ENCODE data around the gene BTNL9. TPM values are rescaled to one million over a fixed set of nuclear protein-coding genes. Genes with fewer than 3 reads are reported as not detected.
"Not testable (repeated sequence)": the region's sequence is repeated elsewhere in the genome, so short reads cannot be mapped to it uniquely, and the experiment has no call there.

The BTNL9 gene
- total and polyA plus RNA-seq, 3 donors from 2014 or later = 8.9 to 28.4 (median 19.0) TPM

- DNase-seq = no peak
- no peak overlapping the region for H3K27ac ChIP-seq
Observed at GRCh38 chr5:181043285-181044092, 3.4 kb downstream of the BTNL9 start.

GRCh38 chr5:181044093-181044599 lies 4.1 kb downstream of the BTNL9 start:
- Histone ChIP-seq H3K27ac (no peak overlapping the region), H3K4me3 (no peak overlapping the region), H3K27me3 (no peaks in the 10 kb centered on the region), H3K4me1 (no peaks in the 10 kb centered on the region), H3K36me3 (ENCODE audit: low read depth, missing control alignments) (no peaks in the 10 kb centered on the region), H3K9me3 (no peaks in the 10 kb centered on the region)
- intact Hi-C loops (cut with DNase I; ENCODE audit: low total_unique reads) = no loop called here
- DNase-seq = no peak
- WGBS, 2 donors = 74 to 91% methylated on average over 10 of the region's 10 CpGs
- no peak for TF ChIP-seq CTCF (IDR thresholded peaks at IDR 0.05)
- TF ChIP-seq POLR2A (IDR thresholded peaks at IDR 0.05) = no peak

More at GRCh38 chr5:181043285-181044092, 3.4 kb downstream of the BTNL9 start:
- no peaks in the 10 kb centered on the region for H3K9me3 ChIP-seq
- no peaks in the 10 kb centered on the region for H3K27me3 ChIP-seq
- 80% methylated on average over 9 to 12 of the region's 12 CpGs for WGBS, 2 donors
- H3K4me1 ChIP-seq = no peaks in the 10 kb centered on the region
- H3K4me3 ChIP-seq = no peak overlapping the region
- intact Hi-C loops (cut with DNase I; ENCODE audit: low total_unique reads) = no loop called here
- TF ChIP-seq CTCF (IDR thresholded peaks at IDR 0.05) (no peak), POLR2A (IDR thresholded peaks at IDR 0.05) (no peak)
- H3K36me3 ChIP-seq (ENCODE audit: low read depth, missing control alignments) = no peaks in the 10 kb centered on the region

- H3K27me3 ChIP-seq = no peaks in the 10 kb centered on the region
- intact Hi-C loops (cut with DNase I; ENCODE audit: low total_unique reads) = no loop called here
- H3K27ac ChIP-seq = no peak overlapping the region
Observed at GRCh38 chr5:181044662-181045305, 4.7 kb downstream of the BTNL9 start.

GRCh38 chr5:181045316-181045715 lies 5.2 kb downstream of the BTNL9 start:
- no peak for DNase-seq
- Histone ChIP-seq H3K9me3 (no peaks in the 10 kb centered on the region), H3K27ac (no peak overlapping the region), H3K36me3 (ENCODE audit: low read depth, missing control alignments) (no peaks in the 10 kb centered on the region), H3K4me1 (no peaks in the 10 kb centered on the region), H3K27me3 (no peaks in the 10 kb centered on the region), H3K4me3 (no peak overlapping the region)
- intact Hi-C loops (cut with DNase I; ENCODE audit: low total_unique reads) = no loop called here
- TF ChIP-seq POLR2A (IDR thresholded peaks at IDR 0.05) (no peak), CTCF (IDR thresholded peaks at IDR 0.05) (no peak)
- WGBS, 2 donors = 56 to 66% methylated on average over 10 of the region's 10 CpGs

More at GRCh38 chr5:181044662-181045305, 4.7 kb downstream of the BTNL9 start:
- Histone ChIP-seq H3K4me1 (no peaks in the 10 kb centered on the region), H3K36me3 (ENCODE audit: low read depth, missing control alignments) (no peaks in the 10 kb centered on the region), H3K9me3 (no peaks in the 10 kb centered on the region), H3K4me3 (no peak overlapping the region)
- WGBS, 2 donors = 42 to 61% methylated on average over 11 of the region's 11 CpGs
- TF ChIP-seq CTCF (IDR thresholded peaks at IDR 0.05) (no peak), POLR2A (IDR thresholded peaks at IDR 0.05) (no peak)
- DNase-seq = no peak

- H3K4me1 ChIP-seq; H3K27ac ChIP-seq; H3K9me3 ChIP-seq; H3K27me3 ChIP-seq; H3K4me3 ChIP-seq; DNase-seq; intact Hi-C loops (cut with DNase I; ENCODE audit: low total_unique reads); H3K36me3 ChIP-seq (ENCODE audit: low read depth, missing control alignments): not testable (repeated sequence)
- 21 to 28% methylated on average over 1 of the region's 1 CpG for WGBS, 2 donors
Observed at GRCh38 chr5:181045857-181046256, 5.8 kb downstream of the BTNL9 start.
